ENCODE data around the gene HUS1B. TPM values are rescaled to one million over a fixed set of nuclear protein-coding genes. Genes with fewer than 3 reads are reported as not detected.

Gene HUS1B
- total and polyA plus RNA-seq, 2 of the 13 experiments (the other 11 are each of a cell fraction or from before 2014, with no cell fraction given): 0.18 to 0.40 TPM

- Histone ChIP-seq H3K4me1 (ENCODE audit: insufficient read depth, low read length) (no peaks in the 10 kb centered on the region), H3K9me3 (ENCODE audit: low read length) (no peaks in the 10 kb centered on the region), H3K4me3 (replicated peaks in 1 of 3; ENCODE audit: insufficient read depth in 1 of 3, low read depth in 2 of 3, low read length in 3 of 3) (no peak overlapping the region), H3K36me3 (replicated peaks in 1 of 2; ENCODE audit: control insufficient read depth in 1 of 2, insufficient read depth in 2 of 2, low read length in 2 of 2) (peaks cover 5 to 9% of the 10 kb centered on the region in 2 experiments), H3K4me2 (ENCODE audit: low read depth, low read length) (no peak overlapping the region), H2AFZ (ENCODE audit: low read length) (no peak overlapping the region), H4K20me1 (ENCODE audit: insufficient read depth, low read length) (no peaks in the 10 kb centered on the region), H3K79me2 (ENCODE audit: insufficient read depth, low read length) (no peaks in the 10 kb centered on the region), H3K27ac (ENCODE audit: extremely low read length, insufficient read depth, low read length) (no peak overlapping the region), H3K27me3 (ENCODE audit: control insufficient read depth in 1 of 2, insufficient read depth in 2 of 2, low read length in 2 of 2) (no peaks in the 10 kb centered on the region), H3K9ac (ENCODE audit: insufficient read depth, low read depth, low read length) (no peak overlapping the region)
- ChIA-PET CTCF (ENCODE audit: low intra/inter-chr PET ratio, low total read pairs) (no interaction called here), POLR2A (no interaction called here)
- TF ChIP-seq ZNF552 (CRISPR knock-in tag; IDR thresholded peaks at IDR 0.05; ENCODE audit: borderline replicate concordance): no peak
- no peak for TF ChIP-seq ZNF543 (CRISPR knock-in tag; IDR thresholded peaks at IDR 0.05)
- TF ChIP-seq, protein P1, sequence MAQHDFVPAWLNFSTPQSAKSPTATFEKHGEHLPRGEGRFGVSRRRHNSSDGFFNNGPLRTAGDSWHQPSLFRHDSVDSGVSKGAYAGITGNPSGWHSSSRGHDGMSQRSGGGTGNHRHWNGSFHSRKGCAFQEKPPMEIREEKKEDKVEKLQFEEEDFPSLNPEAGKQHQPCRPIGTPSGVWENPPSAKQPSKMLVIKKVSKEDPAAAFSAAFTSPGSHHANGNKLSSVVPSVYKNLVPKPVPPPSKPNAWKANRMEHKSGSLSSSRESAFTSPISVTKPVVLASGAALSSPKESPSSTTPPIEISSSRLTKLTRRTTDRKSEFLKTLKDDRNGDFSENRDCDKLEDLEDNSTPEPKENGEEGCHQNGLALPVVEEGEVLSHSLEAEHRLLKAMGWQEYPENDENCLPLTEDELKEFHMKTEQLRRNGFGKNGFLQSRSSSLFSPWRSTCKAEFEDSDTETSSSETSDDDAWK (CRISPR knock-in tag; IDR thresholded peaks at IDR 0.05): no peak
- no peak for TF ChIP-seq MBNL3 (CRISPR knock-in tag; conservative IDR thresholded peaks at IDR 0.05)
- TF ChIP-seq CBX2 (IDR thresholded peaks at IDR 0.05; ENCODE audit: low read depth, low read length): no peak
- no peak for TF ChIP-seq CBX2 (CRISPR knock-in tag; IDR thresholded peaks at IDR 0.05; ENCODE audit: low read depth)
- TF ChIP-seq NCOR1 (IDR thresholded peaks at IDR 0.05; ENCODE audit: borderline replicate concordance, low read length): no peak
- no peak for TF ChIP-seq STAT6 (CRISPR knock-in tag; IDR thresholded peaks at IDR 0.05; ENCODE audit: borderline replicate concordance)
- TF ChIP-seq, protein P2, sequence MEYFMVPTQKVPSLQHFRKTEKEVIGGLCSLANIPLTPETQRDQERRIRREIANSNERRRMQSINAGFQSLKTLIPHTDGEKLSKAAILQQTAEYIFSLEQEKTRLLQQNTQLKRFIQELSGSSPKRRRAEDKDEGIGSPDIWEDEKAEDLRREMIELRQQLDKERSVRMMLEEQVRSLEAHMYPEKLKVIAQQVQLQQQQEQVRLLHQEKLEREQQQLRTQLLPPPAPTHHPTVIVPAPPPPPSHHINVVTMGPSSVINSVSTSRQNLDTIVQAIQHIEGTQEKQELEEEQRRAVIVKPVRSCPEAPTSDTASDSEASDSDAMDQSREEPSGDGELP (IDR thresholded peaks at IDR 0.05; ENCODE audit: borderline replicate concordance, low read depth): no peak
- TF ChIP-seq ZNF34 (CRISPR knock-in tag; IDR thresholded peaks at IDR 0.05; ENCODE audit: borderline replicate concordance): no peak
- no peak for TF ChIP-seq CBX5 (CRISPR knock-in tag; IDR thresholded peaks at IDR 0.05; ENCODE audit: borderline replicate concordance)
- TF ChIP-seq, protein P3, sequence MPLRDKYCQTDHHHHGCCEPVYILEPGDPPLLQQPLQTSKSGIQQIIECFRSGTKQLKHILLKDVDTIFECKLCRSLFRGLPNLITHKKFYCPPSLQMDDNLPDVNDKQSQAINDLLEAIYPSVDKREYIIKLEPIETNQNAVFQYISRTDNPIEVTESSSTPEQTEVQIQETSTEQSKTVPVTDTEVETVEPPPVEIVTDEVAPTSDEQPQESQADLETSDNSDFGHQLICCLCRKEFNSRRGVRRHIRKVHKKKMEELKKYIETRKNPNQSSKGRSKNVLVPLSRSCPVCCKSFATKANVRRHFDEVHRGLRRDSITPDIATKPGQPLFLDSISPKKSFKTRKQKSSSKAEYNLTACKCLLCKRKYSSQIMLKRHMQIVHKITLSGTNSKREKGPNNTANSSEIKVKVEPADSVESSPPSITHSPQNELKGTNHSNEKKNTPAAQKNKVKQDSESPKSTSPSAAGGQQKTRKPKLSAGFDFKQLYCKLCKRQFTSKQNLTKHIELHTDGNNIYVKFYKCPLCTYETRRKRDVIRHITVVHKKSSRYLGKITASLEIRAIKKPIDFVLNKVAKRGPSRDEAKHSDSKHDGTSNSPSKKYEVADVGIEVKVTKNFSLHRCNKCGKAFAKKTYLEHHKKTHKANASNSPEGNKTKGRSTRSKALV (CRISPR knock-in tag; IDR thresholded peaks at IDR 0.05): no peak
- no peak for ATAC-seq
- intact Hi-C loops (cut with micrococcal nuclease; ENCODE audit: unreplicated experiment): no loop called here
- in situ Hi-C loops (cut with HindIII; ENCODE audit: extremely low pct_ligation_motif_present, low pct_unique_long_range_greater_than_20kb): no loop called here
- DNase-seq (ENCODE audit: low spot score): no peak
- no peak for FAIRE-seq
- no TSS peak for BruUV-seq (replicated peaks)
- 89% methylated on average over 1 of the region's 1 CpG for WGBS (ENCODE audit: low lambda C conversion rate)
Observed at GRCh38 chr6:633611-634010, 23.3 kb downstream of the HUS1B start.
